ENCODE data around the gene HIRA.

- TF ChIP-seq CTCF (IDR thresholded peaks at IDR 0.05), result no peak
- no peak for TF ChIP-seq POLR2A (IDR thresholded peaks at IDR 0.05)
Observed at GRCh38 chr22:19356708-19357269, 74.7 kb downstream of the HIRA start.
